CMK (cell line): Measurements from ENCODE around the gene CAMSAP1.
A peak's percentile ranks its signal among the peaks of the same experiment; 100 is the strongest.
"Not testable (repeated sequence)": the region's sequence is repeated elsewhere in the genome, so short reads cannot be mapped to it uniquely, and the experiment has no call there.

Experiments used
- DNase-seq: peaks from one replicate; pipeline ENCODE4 v3.0.0-alpha.2; 2010; ENCODE audit warnings: low read depth

Gene CAMSAP1

GRCh38 chr9:135907431-135908092 is at the start of gene CAMSAP1:
TSS of gene CAMSAP1 (minus strand) at chr9:135907546. CDS start at chr9:135907159, 387 bp downstream.
- peak; percentile 87 for DNase-seq

GRCh38 chr9:135956802-135957174 is 49.4 kb upstream of the CAMSAP1 start:
- DNase-seq = no peak

- DNase-seq = no peak
These were observed 48.8 kb upstream of the CAMSAP1 start for GRCh38 chr9:135955934-135956801.

GRCh38 chr9:135952664-135953206 is 45.4 kb upstream of the CAMSAP1 start:
- no peak for DNase-seq

- peak; percentile 76 for DNase-seq
These were observed 44.7 kb upstream of the CAMSAP1 start for GRCh38 chr9:135951889-135952663.

- not testable (repeated sequence) for DNase-seq
These were observed 44.0 kb upstream of the CAMSAP1 start for GRCh38 chr9:135951310-135951709.

DNA sequence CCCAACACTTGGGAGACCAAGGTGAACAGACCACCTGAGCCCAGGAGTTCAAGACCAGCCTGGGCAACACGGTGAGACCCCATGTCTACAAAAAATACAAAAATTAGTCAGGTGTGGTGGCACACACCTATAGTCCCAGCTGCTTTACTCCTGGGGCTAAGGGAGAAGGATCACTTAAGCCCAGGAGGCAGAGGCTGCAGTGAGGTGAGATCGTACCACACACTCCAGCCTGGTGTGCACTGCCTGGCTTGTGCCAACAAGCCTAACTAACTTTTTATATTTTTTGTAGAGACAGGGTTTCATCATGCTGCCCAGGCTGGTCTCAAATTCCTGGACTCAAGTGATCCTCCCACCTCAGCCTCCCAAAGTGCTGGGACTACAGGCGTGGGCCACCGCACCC is 43.5 kb upstream of the CAMSAP1 start:
- DNase-seq = not testable (repeated sequence)

- DNase-seq = peak; percentile 88
These were observed 42.9 kb upstream of the CAMSAP1 start for GRCh38 chr9:135950135-135950682.

DNA sequence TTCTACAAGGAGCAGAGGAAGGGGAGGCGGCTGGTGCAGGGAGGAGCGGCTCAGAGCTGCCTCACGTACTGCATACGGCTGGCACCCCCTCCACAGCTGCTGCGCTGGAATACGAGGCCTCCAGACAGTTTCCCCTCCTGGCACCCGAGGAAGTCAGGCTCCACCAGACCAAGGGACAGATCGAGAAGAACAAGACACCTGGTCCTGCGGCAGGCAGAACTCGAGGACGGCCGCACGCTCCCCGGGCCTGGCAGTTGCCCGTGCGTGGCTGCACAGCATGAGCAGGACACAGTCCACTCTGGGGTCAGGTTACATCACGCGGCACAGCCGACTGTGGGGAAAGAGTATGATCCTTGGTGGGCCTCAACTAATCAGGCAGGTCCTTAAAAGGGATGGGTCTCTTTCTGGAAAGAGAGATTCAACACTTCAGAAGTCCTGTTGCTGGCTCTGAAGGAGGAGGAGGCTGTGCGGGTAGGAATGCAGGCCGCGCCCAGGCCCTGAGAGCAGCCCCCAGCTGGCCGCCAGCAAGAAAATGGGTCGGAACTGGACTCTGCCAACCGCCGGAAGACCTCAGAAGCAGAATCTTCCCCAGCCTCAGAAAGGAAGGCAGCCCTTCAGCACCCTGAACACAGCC is 42.3 kb upstream of the CAMSAP1 start:
- DNase-seq = no peak

DNA sequence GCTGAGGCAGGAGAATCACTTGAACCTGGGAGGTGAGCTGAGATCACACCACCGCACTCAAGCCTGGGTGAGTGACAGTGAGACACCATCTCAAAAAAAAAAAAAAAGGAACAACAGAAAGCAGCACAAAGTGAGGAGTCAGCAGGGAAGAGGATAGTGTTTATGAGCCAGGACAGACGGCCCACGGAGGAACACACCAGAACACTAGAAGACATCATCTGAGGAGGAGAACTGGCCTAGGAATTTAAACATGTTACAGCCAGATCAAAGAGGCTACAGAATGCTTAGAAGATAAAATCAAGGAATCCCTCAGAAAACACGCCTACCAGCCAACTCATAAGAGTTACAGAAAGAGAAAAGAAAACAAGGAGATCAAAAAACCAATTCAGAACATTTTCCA is 41.6 kb upstream of the CAMSAP1 start:
- DNase-seq = no peak

DNA sequence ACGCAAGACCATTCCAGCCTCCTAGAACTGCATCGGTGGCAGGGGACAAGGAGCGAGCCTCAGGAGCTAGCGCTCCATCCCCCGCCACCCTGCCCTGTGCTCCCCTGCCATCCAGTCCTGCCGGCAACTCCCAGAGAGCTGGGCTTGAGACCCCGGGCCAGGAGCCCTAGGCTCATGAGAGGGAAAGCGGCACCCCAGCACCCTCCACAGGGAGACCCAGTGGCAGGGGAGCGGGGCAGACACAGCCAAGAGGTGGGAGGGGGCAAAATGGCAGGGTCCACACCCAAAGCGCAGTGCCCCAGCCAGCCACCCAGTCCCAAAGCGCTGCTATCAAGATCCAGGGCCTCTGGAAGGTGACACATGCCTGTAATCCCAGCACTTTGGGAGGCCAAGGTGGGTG is 41.1 kb upstream of the CAMSAP1 start:
- no peak for DNase-seq

DNA sequence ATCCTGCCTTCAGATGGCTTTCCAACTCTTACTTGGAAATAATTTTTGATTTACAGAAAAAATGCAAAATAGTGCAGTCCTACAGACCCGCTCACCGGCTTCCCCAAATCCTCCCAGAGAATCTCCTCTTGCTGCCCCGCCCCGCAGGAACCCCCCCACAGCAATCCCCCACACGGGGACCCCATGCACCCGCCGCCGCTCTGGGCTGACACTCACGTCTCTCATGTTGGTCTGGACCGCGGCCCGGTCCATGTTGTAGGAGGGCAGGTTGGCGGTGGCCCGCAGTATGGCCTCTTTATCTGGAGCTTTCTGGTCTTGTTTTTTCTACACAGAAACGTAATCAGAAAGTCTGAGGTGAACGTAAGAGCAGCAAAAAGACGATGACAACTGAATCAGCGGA is 40.2 kb upstream of the CAMSAP1 start:
- no peak for DNase-seq

DNA sequence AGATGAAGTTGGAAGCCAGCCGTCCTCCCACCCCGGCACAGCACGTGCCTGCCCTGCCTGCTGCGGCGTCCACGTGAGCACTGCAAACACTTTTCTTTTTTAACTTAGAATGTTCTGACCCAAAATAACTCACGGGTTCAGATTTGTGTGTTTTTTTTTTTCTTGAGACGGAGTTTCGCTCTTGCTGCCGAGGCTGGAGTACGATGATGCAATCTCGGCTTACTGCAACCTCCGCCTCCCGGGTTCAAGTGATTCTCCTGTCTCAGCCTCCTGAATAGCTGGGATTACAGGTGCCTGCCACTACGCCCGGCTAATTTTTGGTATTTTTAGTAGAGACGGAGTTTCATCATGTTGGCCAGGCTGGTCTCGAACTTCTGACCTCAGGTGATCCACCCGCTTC is 39.8 kb upstream of the CAMSAP1 start:
- not testable (repeated sequence) for DNase-seq

DNA sequence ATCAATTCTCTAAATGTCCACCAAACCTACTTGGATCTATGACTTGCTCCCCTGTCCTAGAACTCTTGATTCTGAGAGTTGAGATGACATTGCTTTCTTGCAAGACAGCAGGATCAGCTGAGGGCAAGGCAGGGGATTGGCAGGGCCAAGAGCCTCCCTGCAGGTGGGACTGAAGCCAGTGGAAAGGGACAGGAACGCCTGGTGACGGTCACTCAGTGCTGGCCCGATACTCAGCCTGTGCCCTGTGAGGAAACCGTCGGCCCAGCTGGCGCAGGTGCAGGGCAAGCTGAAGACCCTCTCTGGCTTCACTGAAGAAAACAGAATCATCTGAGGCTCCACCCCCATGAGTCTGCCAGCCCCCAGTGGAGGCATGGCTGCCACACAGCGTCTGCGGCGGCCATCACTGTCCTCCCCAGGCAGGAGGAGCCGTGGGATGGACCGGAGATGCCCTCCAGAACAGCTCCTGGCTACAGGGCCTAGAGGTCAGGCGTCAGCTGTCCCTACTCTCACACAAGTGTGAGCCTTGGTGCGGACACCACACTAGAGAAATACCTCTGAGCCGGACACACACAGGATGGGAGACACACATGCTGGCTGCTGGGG is 39.1 kb upstream of the CAMSAP1 start:
- no peak for DNase-seq

DNA sequence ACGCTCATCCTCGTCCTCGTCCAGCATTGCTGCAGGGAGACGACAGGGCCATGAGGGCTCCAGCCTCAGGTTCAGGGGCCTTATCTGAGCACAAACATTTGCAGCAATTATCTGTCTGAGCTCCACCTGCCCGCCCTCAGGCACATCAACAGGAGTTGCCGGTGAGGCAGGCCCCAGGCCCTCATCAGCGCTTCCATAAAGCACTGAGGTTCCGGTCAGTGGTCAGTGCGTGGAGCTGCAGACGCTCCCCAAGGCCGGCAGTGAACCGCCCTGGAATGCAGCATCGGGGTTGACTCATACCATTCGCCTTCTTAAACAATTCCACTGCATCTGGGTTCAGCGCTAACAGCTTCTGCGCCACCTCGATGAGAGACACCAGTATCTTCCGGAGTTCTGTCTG is 38.6 kb upstream of the CAMSAP1 start:
- DNase-seq = no peak

DNA sequence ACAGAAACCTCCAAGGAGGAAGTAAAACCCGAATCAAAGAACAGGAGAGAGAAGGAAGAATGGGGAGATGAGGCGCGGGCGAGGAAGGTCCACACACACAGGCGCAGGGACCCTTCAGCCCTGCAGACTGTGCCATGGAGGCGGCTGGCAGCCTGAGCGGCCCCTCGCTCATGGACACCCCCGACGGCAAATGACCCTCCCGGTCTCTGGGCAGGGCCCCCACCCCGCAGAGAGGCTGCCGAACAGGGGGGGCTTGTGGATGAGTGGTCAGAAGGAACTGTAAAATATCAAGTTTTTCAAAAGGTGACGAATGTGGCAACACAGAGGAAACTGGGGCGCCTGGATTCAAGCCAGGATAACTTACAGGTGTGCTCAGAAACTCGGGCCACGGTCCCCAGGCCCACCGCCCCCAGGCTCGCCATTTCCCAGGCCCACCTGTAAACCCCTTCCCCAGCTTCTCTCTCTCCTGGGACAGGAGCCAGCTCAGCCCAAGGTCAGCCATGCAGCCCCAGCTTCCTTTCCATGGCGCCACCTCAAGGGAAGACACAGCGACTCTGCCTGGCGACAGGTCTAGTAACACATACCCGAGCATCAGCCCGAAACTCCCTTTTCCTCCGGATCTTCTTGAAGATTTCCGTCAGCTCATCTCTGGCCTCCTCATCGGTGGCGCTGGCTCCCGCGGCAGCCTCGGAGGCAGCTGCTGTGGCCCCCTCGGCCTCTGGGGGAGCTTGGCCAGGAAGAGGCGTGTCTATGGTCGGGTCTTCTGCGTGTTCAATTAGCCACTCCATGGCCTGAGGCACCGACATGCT is 37.3 kb upstream of the CAMSAP1 start:
- DNase-seq = no peak

- not testable (repeated sequence) for DNase-seq
These were observed 36.3 kb upstream of the CAMSAP1 start for GRCh38 chr9:135943604-135944003.

GRCh38 chr9:135941288-135941995 is 34.1 kb upstream of the CAMSAP1 start:
- DNase-seq = no peak
